Activated CD4-positive, alpha-beta T cell treated with anti-CD3 and anti-CD28 coated beads, Interleukin-10, Interleukin-2, amounts not matched to agents 100 ng/mL and 50 ng/mL, durations not matched to agents 16 hours and 8 hours (primary cell): Measurements from ENCODE around the gene DECR2.
"Not testable (repeated sequence)": the region's sequence is repeated elsewhere in the genome, so short reads cannot be mapped to it uniquely, and the experiment has no call there.

Source experiments
- DNase-seq: peaks from one replicate; pipeline ENCODE4 v3.0.0-alpha.2; 2020

Gene DECR2

DNA sequence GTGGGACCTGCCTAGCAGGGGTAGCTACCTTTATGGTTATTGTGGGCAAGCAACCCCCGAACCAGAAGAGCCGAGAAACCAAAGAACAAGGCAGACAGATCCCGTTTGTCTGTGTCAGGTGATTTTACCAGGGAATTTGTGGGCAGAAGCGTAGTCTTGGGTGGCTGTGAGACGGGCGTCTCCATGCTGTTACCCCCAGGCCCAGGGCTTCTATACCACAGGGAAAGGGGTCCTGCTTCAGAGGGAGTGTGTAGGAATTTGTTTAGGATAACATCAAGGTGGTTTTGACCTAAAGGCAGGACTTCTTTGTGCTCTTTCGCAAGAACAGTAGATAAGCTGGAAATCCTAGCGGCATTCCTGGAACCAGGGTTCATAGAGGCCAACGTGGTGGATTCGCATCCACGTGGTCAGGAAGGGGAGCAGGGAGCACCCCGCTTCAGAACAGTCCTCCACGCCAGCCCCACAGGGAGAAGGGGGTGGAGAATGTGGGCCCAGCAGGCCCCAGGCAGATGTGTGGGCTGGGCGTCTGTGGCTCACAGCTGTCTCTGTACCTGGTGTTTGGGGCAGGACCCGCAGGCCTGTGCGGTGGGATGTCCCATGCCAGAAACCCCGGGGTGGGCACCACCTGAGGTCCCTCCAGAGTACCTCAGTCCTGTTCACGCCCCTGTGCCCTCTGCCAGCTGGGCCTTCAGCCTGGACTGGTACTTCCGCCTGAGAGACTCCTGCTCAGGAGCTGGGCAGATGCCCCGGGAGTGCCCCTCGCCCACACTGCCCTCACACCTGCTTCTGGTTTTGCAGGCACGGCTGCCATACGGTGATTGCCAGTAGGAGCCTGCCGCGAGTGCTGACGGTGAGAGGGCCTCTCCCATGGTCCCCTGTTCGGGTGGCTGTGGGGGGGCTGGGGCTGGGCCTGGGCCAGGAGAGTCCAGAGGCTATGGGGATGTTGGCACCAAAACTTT, 4.1 kb downstream of the DECR2 start:
- no peak for DNase-seq

- no peak for DNase-seq
Measured at GRCh38 chr16:407253-407652, 5.6 kb downstream of the DECR2 start.

DNA sequence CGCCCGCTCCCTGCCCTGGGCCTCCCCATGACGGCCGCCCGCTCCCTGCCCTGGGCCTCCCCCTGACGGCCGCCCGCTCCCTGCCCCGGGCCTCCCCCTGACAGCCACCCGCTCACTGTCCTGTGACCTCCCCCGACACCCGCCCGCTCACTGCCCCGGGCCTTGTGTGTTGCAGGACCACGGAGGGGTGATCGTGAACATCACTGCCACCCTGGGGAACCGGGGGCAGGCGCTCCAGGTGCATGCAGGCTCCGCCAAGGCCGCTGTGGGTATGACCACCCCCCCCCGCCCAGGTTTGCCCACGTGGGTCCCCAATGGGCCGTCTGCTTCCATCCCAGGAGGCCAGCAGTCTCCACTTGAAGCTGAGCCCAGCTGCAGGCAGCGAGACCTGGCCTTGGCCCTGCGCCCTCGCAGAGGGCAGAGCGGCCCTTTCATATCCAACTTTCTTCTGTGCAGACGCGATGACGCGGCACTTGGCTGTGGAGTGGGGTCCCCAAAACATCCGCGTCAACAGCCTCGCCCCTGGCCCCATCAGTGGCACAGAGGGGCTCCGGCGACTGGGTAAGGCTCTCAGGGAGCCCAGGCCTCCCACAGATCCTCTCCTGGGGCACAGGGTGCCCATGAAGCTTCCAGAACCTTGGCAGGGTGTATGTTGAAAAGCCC, 9.0 kb downstream of the DECR2 start:
- DNase-seq, result no peak

GRCh38 chr16:411576-412265, 10.0 kb downstream of the DECR2 start:
- no peak for DNase-seq

DNA sequence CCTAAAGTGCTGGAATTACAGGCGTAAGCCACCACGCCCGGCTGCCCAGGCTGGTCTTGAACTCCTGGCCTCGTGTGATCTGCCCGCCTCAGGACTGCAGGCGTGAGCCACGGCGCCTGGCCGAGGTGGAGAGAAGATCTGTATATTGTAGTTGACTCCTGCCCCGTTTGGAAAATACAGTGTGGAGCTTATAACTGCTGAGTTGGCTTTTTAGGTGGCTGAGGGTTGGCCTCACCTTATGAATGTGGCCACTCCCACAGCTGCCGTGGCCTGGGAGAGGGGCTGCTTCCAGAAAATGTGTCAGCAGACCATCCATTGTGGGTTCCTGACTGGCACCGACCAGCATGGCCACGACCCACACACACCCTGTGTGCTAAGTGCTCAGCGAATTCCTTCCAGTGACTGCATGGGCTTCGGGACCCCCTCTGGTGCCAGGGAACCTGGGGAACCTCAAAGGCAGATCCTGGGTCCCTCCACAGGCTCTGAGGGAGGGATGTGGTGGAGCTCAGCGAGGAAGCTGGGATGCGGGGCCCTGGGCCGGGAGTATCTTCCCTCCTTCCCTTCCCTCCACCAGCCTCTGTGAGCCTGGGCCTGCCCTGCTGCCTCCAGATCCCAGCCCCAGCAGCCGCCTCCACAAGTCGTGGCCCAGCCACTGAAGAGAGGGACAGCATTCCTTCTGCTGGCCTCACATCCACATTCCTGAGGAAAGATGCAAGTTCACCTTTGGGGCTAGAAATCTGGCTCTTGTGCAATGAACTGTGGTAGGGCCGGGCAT, 12.9 kb downstream of the DECR2 start:
- no peak for DNase-seq

- not testable (repeated sequence) for DNase-seq
Measured at GRCh38 chr16:415170-415498, 13.4 kb downstream of the DECR2 start.

- DNase-seq, result not testable (repeated sequence)
Measured at GRCh38 chr16:422179-422578, 20.5 kb downstream of the DECR2 start.

DNA sequence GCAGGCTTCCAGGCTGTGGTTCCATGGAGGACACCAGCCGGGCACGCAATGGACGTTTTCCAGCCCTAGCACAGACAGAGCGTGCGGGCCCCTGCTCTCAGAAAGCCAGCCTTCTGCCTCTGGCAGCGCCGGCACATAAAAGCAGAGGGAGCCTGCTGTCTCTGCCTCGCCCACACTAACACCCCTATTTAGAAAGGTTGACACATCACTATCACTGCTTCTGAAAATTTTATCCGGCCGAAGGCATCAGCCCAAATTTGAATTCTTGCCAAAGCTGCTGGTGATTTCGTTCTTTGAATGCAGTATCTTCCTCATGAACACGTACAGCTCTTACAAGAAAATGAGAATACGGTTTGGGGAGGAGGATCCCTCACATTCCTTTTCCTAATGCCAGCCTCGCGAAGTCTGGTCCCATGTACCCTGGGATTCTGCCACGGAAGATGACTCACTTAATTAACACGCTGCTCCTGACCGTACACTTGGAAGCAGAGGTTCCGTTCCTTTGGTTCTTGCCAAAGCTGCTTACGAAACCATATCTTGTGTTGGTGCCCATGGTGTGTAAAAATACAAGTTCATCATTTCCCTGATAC, 22.4 kb downstream of the DECR2 start:
- DNase-seq, result no peak

- no peak for DNase-seq
Measured at GRCh38 chr16:424623-425081, 23.0 kb downstream of the DECR2 start.

DNA sequence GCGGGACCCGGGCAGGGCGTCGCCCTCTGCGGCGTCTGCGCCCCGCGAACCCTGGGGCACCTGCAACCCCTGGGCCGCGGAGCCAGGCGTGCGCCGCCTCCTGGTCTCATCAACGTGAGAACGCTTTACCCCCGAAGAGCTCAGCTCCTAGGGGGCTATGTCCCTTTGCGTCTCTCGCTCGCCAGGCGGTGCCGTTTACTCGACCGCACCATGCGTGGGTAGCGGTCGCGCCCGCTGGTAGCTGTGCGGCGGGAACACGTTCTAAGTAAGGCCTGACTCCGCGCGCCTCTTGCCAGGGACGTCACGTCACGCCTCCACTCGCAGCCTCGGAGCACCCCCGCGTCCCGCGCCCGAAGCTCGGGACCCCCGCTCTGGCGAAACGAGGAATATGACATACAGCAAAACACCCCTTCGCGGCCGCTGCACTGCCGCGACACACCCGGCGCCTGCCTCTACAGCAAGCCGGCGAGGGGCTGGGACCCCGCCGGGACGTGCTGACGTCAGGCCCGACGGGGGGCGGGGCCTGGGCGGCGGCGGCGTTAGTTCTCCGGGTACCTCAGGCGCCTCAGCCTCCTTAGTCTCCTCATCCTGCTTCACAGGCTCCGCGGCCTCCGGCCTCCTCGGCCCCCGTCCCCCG, 23.5 kb downstream of the DECR2 start, which contains the start of gene RAB11FIP3:
RAB11FIP3 (plus strand) TSS at position 568 of the 637 bp plus-strand sequence. CDS start 358 bp downstream, outside the sequence.
- DNase-seq, result peak; percentile 93

GRCh38 chr16:425740-426114, 24.0 kb downstream of the DECR2 start:
- no peak for DNase-seq

DNA sequence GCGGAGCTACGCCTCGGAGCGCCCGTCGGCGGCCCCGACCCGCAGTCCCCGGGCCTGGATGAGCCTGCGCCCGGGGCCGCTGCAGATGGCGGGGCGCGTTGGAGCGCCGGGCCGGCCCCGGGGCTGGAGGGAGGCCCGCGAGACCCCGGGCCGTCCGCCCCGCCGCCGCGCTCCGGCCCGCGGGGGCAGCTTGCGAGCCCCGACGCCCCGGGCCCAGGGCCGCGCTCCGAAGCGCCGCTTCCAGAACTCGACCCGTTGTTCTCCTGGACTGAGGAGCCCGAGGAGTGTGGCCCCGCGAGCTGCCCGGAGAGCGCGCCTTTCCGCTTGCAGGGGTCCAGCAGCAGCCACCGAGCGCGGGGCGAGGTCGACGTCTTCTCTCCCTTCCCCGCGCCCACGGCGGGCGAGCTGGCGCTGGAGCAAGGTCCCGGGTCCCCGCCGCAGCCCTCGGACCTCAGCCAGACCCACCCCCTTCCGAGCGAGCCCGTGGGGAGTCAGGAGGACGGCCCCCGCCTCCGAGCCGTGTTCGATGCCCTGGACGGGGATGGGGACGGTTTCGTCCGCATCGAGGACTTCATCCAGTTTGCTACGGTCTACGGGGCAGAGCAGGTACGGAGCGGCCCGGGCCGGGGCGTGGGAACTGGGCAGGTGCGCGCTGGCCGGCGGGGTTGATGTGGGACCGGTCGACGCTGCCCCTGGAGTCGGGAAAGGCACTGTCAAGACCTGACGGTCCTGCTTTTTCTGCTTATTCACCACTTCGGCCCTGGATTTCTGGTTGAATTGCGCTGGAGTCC, 24.6 kb downstream of the DECR2 start:
- peak; percentile 9 for DNase-seq

DNA sequence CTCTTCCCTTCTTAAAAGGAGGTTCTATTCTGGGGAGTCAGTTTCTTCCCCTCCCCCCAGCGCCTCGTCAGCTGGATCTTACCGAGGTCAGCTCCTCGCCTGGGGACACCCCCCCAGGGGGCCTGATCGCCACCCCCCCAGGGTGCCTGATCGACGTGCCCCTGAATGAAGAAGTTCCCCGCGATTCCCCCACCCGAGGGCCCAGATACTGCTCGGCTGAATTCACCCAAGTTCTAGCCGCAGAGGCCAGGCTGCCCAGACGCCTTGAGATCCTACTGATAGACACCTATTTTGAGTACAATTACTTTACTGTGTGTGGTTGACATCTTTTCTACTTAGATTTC, 25.2 kb downstream of the DECR2 start:
- no peak for DNase-seq

DNA sequence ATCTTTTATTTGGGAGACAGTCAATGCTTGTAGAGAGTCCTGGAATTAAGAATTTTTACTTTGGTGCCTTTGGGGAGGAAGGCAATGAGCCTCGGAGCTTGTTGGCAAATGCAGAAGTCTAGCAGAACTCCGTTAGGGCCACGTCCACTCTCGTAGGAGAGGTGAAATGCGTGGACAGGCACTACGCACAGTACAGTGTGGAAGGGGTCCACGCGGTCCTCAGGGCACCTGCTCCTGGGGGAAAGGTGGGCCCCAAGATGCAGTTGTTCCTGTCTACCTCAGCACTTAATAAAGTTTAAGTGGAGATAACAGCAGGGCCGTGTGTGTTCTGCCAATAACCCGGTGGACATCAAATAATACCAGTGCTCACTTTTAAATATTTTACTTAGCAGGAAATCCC, 25.6 kb downstream of the DECR2 start:
- DNase-seq, result no peak

- DNase-seq, result no peak
Measured at GRCh38 chr16:430904-431303, 29.2 kb downstream of the DECR2 start.

DNA sequence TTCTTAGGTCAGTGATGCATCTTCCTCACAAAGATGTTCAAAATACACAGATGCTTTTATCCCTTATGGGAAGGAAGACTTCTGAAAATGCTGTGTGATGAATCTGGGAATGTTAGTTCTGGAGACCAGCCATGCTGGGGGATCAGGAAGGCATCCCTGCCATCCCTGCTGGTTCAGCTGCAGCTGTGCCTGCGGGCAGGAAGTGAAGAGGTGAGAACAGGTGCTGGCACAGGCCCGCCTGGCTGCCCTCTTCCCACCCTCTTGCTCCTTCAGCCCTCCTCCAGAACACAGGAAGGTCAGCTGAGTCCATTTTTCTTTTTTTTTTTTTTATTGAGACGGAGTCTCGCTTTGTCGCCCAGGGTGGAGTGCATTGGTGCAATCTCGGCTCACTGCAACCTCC, 38.9 kb downstream of the DECR2 start:
- DNase-seq, result no peak

GRCh38 chr16:441447-441846, 39.8 kb downstream of the DECR2 start:
- no peak for DNase-seq

- no peak for DNase-seq
Measured at GRCh38 chr16:442976-443375, 41.3 kb downstream of the DECR2 start.

- no peak for DNase-seq
Measured at GRCh38 chr16:444027-444426, 42.3 kb downstream of the DECR2 start.

DNA sequence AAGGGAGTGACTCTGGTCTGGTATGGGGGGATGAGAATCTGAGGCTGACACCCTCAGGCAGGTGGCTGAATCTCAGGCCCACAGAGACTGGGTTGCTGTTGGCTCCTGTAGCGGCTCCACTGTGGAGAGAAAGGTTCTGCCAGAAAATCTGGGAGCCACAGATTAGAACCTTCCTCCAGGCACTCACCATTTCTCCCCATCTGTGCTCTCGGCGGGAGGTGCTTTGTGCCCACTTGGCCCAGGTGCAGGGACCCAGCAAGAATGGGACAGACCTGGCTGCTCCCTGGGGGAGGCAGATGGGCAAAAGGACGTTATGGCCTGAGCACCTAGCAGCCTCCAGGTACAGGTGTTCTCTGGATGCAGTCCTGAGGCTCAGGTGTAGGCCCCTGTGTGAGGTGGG, 43.9 kb downstream of the DECR2 start:
- no peak for DNase-seq

GRCh38 chr16:450385-450784, 48.7 kb downstream of the DECR2 start:
- DNase-seq, result no peak
